B cell (primary cell): ENCODE results near the gene MAMDC4.

Experiments
- CTCF ChIP-seq: fragments of 200-600 bp; IDR thresholded peaks from one replicate; pipeline ENCODE4 v1.8.0; 2022; ENCODE audit warnings: antibody characterized with exemption, mild to moderate bottlenecking
- EZH2 ChIP-seq: IDR thresholded peaks from 2 replicates; pipeline ENCODE4 v1.6.1; 2012; ENCODE audit warnings: borderline replicate concordance, low read depth, mild to moderate bottlenecking, moderate library complexity, low read length; ENCODE audit not compliant: insufficient read depth, poor library complexity, severe bottlenecking

DNA sequence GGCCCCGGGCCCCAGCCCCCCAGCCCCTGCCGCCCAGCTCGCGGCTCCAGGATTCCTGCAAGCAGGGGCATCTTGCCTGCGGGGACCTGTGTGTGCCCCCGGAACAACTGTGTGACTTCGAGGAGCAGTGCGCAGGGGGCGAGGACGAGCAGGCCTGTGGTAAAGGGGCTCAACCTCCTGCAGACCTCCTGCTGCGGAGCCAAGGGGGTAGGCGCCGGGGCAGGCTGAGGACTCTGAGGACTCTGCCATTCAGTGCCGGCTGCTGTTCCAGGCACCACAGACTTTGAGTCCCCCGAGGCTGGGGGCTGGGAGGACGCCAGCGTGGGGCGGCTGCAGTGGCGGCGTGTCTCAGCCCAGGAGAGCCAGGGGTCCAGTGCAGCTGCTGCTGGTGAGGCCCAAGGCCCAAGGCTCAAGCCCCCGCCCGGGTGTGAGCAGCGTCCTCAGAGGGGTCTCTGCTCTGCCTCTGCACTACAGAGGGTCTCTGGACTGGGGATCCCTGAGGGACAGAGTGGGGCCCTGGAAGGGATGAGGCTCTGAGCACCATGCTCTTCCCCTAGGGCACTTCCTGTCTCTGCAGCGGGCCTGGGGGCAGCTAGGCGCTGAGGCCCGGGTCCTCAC lies 3.4 kb downstream of the MAMDC4 start:
- no peak for TF ChIP-seq CTCF
- no peak for TF ChIP-seq EZH2
